Nephron (organoid): ENCODE results near the gene VANGL1.

ENCODE experiments used
- H3K27ac Mint-ChIP-seq, 3 experiments: 2 replicates each; pipeline ENCODE4 v1.8.0; 2020; ENCODE audit warnings: mixed read lengths in 3 of 3, mild to moderate bottlenecking in 2 of 3, moderate library complexity in 1 of 3
- H3K27me3 Mint-ChIP-seq: 2 replicates; pipeline ENCODE4 v1.8.0; 2021; ENCODE audit warnings: low read depth, mild to moderate bottlenecking, moderate library complexity, mixed read lengths
- H3K36me3 Mint-ChIP-seq: 2 replicates; pipeline ENCODE4 v1.8.0; 2020; ENCODE audit warnings: low read depth, mixed read lengths
- H3K4me1 Mint-ChIP-seq: 2 replicates; pipeline ENCODE4 v1.8.0; 2020; ENCODE audit warnings: mixed read lengths
- H3K4me3 Mint-ChIP-seq, 3 experiments: 2 replicates each; pipeline ENCODE4 v1.8.0; 2020; ENCODE audit warnings: mild to moderate bottlenecking in 3 of 3, mixed read lengths in 3 of 3, moderate library complexity in 2 of 3
- H3K9me3 Mint-ChIP-seq: 2 replicates; pipeline ENCODE4 v1.8.0; 2020; ENCODE audit warnings: mixed read lengths
- TF ChIP-seq, protein P1 (sequence below), 3 experiments: fragments of 200-600 bp; sonication (generic); IDR thresholded peaks; one replicate each; pipeline ENCODE4 v1.5.0; 2021; ENCODE audit warnings: antibody characterized with exemption in 3 of 3; ENCODE audit not compliant: unreplicated experiment in 3 of 3

The VANGL1 gene

DNA sequence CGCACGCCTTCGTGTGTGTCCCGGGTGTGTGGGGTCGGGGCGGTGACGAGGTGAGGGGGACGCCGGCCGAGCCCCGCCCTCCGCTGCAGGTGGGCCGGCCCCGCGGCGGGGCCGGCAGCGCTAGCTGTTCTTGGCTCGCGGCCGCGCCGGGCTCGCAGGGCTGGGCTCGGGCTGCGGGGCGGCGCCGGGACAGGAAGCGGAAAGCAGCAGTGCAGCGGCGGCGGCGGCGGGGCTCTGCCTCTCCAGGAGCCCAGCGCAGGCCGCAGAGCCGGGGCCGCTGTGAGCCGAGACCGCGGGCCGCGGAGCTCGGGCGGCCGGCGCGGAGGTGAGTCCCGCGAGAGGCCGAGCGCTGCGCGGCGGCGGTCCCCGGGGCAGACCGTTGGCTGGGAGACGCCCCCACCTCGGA, at the start of gene VANGL1:
TSS of gene VANGL1 (plus strand) at position 209 of the 406 bp plus-strand sequence. CDS start 9,444 bp downstream, outside the sequence.
- TF ChIP-seq, protein P1, sequence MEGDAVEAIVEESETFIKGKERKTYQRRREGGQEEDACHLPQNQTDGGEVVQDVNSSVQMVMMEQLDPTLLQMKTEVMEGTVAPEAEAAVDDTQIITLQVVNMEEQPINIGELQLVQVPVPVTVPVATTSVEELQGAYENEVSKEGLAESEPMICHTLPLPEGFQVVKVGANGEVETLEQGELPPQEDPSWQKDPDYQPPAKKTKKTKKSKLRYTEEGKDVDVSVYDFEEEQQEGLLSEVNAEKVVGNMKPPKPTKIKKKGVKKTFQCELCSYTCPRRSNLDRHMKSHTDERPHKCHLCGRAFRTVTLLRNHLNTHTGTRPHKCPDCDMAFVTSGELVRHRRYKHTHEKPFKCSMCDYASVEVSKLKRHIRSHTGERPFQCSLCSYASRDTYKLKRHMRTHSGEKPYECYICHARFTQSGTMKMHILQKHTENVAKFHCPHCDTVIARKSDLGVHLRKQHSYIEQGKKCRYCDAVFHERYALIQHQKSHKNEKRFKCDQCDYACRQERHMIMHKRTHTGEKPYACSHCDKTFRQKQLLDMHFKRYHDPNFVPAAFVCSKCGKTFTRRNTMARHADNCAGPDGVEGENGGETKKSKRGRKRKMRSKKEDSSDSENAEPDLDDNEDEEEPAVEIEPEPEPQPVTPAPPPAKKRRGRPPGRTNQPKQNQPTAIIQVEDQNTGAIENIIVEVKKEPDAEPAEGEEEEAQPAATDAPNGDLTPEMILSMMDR (IDR thresholded peaks at IDR 0.05; ENCODE audit: unreplicated experiment in 3 of 3) = no peak
- H3K4me1 Mint-ChIP-seq = peaks cover 14% of the 10 kb centered on the region

DNA sequence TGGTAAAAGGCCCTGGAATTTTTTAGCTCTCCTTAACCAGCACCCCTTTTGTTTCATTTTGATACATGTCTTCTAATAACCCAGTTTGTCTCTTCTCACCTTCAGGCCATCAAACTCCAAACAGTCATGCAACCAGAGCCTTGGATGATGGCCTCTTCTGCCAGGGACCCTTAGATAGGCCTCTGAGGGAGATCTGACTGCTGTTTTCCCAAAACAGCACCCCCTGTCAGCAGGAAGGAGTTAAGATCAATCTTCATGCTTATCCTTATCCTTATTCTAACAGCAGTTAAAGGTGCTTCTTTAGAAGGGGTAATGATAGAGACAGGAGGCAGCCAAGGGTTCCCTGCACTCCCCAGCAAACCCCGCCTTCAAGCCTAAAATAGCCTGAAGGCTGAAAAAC, 49.5 kb upstream of the VANGL1 start:
- no peak overlapping the region for H3K4me3 Mint-ChIP-seq
- H3K27ac Mint-ChIP-seq = no peak overlapping the region
- TF ChIP-seq, protein P1 (IDR thresholded peaks at IDR 0.05; ENCODE audit: unreplicated experiment in 3 of 3) = no peak
- peaks cover 15% of the 10 kb centered on the region for H3K4me1 Mint-ChIP-seq
- H3K27me3 Mint-ChIP-seq = peaks cover 5% of the 10 kb centered on the region
- no peaks in the 10 kb centered on the region for H3K36me3 Mint-ChIP-seq
- peaks cover 21% of the 10 kb centered on the region for H3K9me3 Mint-ChIP-seq

More for the DNA sequence above, at the start of gene VANGL1:
- peaks cover 9% of the 10 kb centered on the region for H3K27me3 Mint-ChIP-seq
- peaks cover 4% of the 10 kb centered on the region for H3K36me3 Mint-ChIP-seq
- peak within 1 kb of the TSS; percentile 91 to 94 (median 94) for H3K27ac Mint-ChIP-seq
- peak within 1 kb of the TSS; percentile 90 to 96 (median 94) for H3K4me3 Mint-ChIP-seq
- H3K9me3 Mint-ChIP-seq = peaks cover 33% of the 10 kb centered on the region

DNA sequence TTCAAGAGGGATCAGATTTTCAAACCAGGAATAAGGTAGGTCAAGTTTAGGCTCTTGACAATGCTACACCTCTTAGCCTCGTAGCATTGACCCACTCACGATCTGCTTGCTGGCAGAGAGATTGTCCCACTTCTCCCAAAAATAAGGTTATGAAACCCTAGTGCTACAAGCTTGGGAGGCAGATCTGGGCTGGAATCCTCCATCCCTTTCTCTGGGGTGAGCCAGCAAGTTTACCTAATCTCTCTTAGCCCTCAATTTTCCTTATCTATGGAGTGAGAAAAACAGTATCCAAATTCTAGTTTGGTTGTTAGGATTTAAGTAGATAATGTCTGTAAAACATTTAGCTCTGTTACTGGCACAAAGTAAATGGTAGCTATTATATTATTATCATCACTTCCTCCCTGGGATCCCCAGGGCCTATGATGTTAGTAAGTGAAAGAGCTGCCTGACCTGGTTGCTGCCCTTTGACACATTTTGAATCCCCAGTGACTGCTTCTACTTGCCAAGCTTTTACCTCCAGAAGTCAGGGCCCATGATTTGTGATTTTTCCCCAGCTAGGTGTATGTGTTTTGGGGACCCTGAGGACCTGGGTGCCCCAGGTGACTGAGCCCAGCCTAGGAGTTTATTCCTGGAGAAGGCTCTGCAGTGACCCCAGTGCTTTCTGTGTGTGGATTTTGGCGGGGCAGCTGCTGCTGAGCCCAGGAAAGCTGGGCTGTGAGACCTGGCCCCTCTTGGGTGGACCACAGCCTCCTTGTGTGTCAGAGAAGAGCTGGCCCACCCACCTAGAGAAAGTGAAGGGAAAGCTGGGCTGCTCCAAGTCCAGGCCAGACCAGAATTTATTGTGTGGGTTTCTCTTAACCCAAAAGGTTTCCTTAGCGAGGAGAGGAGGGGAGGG, 48.2 kb upstream of the VANGL1 start:
- Mint-ChIP-seq H3K36me3 (no peaks in the 10 kb centered on the region), H3K27me3 (peaks cover 5% of the 10 kb centered on the region), H3K4me3 (no peak overlapping the region), H3K9me3 (peaks cover 15% of the 10 kb centered on the region), H3K27ac (no peak overlapping the region), H3K4me1 (peaks cover 15% of the 10 kb centered on the region)
- TF ChIP-seq, protein P1 (IDR thresholded peaks at IDR 0.05; ENCODE audit: unreplicated experiment in 3 of 3) = no peak

DNA sequence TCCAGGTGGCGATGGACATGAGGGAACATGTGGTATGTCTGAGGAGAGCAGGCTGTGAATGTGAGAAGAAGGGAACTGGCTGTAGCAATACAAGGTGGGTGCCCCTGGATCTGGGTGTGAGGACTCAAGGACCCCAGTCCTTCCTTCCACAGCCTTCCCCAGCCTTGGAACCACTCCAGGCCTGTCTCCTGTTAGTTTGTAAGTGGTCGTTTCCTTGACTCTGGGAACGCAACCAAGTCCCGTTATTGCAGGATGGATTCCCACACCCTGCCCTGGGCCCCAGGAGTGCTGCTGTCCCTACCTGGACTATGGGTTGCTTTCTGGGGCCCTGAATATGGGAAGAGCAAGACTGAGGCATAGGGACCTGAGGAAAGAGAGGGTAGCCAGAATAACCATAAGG, 47.2 kb upstream of the VANGL1 start:
- peaks cover 5% of the 10 kb centered on the region for H3K27me3 Mint-ChIP-seq
- no peak overlapping the region for H3K27ac Mint-ChIP-seq
- TF ChIP-seq, protein P1 (IDR thresholded peaks at IDR 0.05; ENCODE audit: unreplicated experiment in 3 of 3) = no peak
- no peaks in the 10 kb centered on the region for H3K36me3 Mint-ChIP-seq
- H3K4me1 Mint-ChIP-seq = peaks cover 15% of the 10 kb centered on the region
- no peak overlapping the region for H3K4me3 Mint-ChIP-seq
- H3K9me3 Mint-ChIP-seq = peaks cover 12% of the 10 kb centered on the region

DNA sequence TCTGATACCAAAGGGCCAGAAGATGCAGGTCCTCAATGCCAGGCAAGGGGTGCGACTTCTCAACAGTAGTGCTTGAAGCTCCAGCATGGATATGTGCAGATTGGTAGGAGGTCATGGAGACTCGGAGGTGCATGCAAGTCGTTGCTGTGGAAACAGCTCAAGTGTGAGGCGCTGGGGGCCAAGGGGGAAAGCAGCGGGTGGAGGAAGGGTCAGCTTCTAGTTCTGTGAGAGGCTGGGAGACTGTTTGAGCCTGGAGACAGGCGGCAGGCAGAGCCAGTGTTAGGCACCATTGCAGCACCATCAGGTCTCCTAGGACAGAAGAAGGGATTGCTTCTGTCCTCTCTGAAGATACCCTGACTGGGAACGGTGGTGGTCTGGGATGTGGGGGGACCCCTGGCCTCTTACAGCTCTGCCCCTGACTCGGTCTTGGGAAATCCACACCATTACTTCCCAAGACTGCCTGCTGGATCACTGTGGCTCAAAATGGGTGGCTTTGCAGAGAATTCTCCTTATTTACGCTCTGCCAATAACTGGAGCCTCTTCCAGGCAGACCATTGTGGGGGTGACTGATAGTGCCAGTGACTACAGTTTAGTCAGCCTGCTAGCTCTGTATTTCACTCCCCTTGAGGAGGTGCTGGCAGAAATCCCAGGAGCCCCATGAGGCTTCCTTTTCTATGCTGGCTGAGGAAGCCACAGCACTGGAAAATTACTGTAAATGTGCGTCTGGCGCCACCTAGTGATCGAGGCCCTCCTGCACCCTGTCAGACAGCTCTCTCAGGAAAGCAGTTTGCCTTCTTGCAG, 46.3 kb upstream of the VANGL1 start:
- Mint-ChIP-seq H3K36me3 (no peaks in the 10 kb centered on the region), H3K27me3 (peaks cover 5% of the 10 kb centered on the region)
- TF ChIP-seq, protein P1 (IDR thresholded peaks at IDR 0.05; ENCODE audit: unreplicated experiment in 3 of 3) = peak; percentile 89 to 93 (median 91)

More for the DNA sequence above, 46.3 kb upstream of the VANGL1 start:
- peaks cover 15% of the 10 kb centered on the region for H3K4me1 Mint-ChIP-seq
- H3K4me3 Mint-ChIP-seq = no peak overlapping the region
- H3K27ac Mint-ChIP-seq = peak overlapping the region in 2 of 3 experiments; percentile 51 to 73
- H3K9me3 Mint-ChIP-seq = peaks cover 12% of the 10 kb centered on the region
